Measurements from ENCODE around the gene GPATCH8.

The GPATCH8 gene

GRCh38 chr17:44465897-44466296 lies 37.3 kb downstream of the GPATCH8 start:
- no peak for TF ChIP-seq ZFX (IDR thresholded peaks at IDR 0.05)
- no peak for TF ChIP-seq CTCF (conservative IDR thresholded peaks at IDR 0.05)
- no peak overlapping the region for H3K27ac ChIP-seq

- no peak for TF ChIP-seq CTCF (conservative IDR thresholded peaks at IDR 0.05)
- no peak for TF ChIP-seq ZFX (IDR thresholded peaks at IDR 0.05)
- H3K27ac ChIP-seq: no peak overlapping the region
These were observed 37.9 kb downstream of the GPATCH8 start for GRCh38 chr17:44465276-44465675.

- no peak overlapping the region for H3K27ac ChIP-seq
- TF ChIP-seq ZFX (IDR thresholded peaks at IDR 0.05): no peak
These were observed 39.2 kb downstream of the GPATCH8 start for GRCh38 chr17:44464037-44464436.

- no peak for TF ChIP-seq CTCF (conservative IDR thresholded peaks at IDR 0.05)
- TF ChIP-seq ZFX (IDR thresholded peaks at IDR 0.05): no peak
- no peak overlapping the region for H3K27ac ChIP-seq
These were observed 51.4 kb downstream of the GPATCH8 start for GRCh38 chr17:44451832-44452231.

GRCh38 chr17:44451016-44451627 lies 52.1 kb downstream of the GPATCH8 start:
- no peak overlapping the region for H3K27ac ChIP-seq
- no peak for TF ChIP-seq ZFX (IDR thresholded peaks at IDR 0.05)
- TF ChIP-seq CTCF (conservative IDR thresholded peaks at IDR 0.05): no peak

- TF ChIP-seq CTCF (conservative IDR thresholded peaks at IDR 0.05) (no peak), ZFX (IDR thresholded peaks at IDR 0.05) (no peak)
- H3K27ac ChIP-seq: no peak overlapping the region
These were observed 54.8 kb downstream of the GPATCH8 start for GRCh38 chr17:44448412-44448811.

GRCh38 chr17:44444735-44445105 lies 58.5 kb downstream of the GPATCH8 start:
- no peak overlapping the region for H3K27ac ChIP-seq
- no peak for TF ChIP-seq CTCF (conservative IDR thresholded peaks at IDR 0.05)
- TF ChIP-seq ZFX (IDR thresholded peaks at IDR 0.05): no peak

GRCh38 chr17:44442806-44443205 lies 60.4 kb downstream of the GPATCH8 start:
- TF ChIP-seq ZFX (IDR thresholded peaks at IDR 0.05) (no peak), CTCF (conservative IDR thresholded peaks at IDR 0.05) (no peak)
- H3K27ac ChIP-seq: no peak overlapping the region
